HCT116 (cell line): ENCODE measurements around the gene DLG2. TPM values are rescaled to one million over a fixed set of nuclear protein-coding genes. Genes with fewer than 3 reads are reported as not detected.

Experiments used
- ATAC-seq: fragments of 200-7000 bp; cut with Tn5 transposase; 2 replicates; pipeline ENCODE4 v1.9.1; 2020; ENCODE audit warnings: mild to moderate bottlenecking, moderate library complexity
- Bru-seq: library from RNA; stranded (reverse); fragments of 400-500 nt; gene quantifications from one replicate; lab custom pipeline; 2021; lab: Mats Ljungman, UMichigan
- BruChase-seq, 2 experiments: library from RNA; stranded (reverse); fragments of 400-500 nt; gene quantifications; one replicate each; lab custom pipeline; 2021; lab: Mats Ljungman, UMichigan
- BruUV-seq: library from RNA; stranded (reverse); fragments of 400-500 nt; replicated peaks from 2 replicates; lab custom pipeline; 2021; lab: Mats Ljungman, UMichigan
- CTCF ChIA-PET: fragments of 300-600 bp; sonication (Branson Sonifier 250); formaldehyde crosslinking; loops from one replicate; lab custom pipeline; 2021; ENCODE audit warnings: antibody characterized with exemption; lab: Charles Lee
- POLR2A ChIA-PET: fragments of 300-600, 350-600 bp; sonication (Branson Sonifier 250); formaldehyde crosslinking; loops from one replicate; lab custom pipeline; 2021; ENCODE audit warnings: antibody characterized with exemption; lab: Charles Lee
- RAD21 ChIA-PET, 2 experiments: fragments of 300-600 bp; sonication (Branson Sonifier 250); formaldehyde crosslinking; loops; one replicate each; lab custom pipeline; 2023; ENCODE audit warnings: low total read pairs in 2 of 2; ENCODE audit not compliant: uncharacterized antibody in 2 of 2, unreplicated experiment in 2 of 2, low non-redundant PET in 1 of 2; lab: Charles Lee
- DNase-seq: peaks from one replicate; pipeline ENCODE4 v3.0.0-alpha.2; 2010; ENCODE audit warnings: low read depth, low spot score
- H2AFZ ChIP-seq: fragments of 200-600 bp; shearing (Covaris generic), sonication (generic); 2 replicates; pipeline ENCODE4 v1.6.1; 2017; ENCODE audit warnings: low read depth, mixed run types, mixed read lengths, antibody characterized with exemption, low read length; ENCODE audit not compliant: poor library complexity, severe bottlenecking
- H3K27ac ChIP-seq: 2 replicates; pipeline ENCODE4 v1.5.1; 2012; ENCODE audit warnings: low read depth, low read length
- H3K27me3 ChIP-seq: fragments of 200-600 bp; sonication (generic); 2 replicates; pipeline ENCODE4 v1.6.1; 2016; ENCODE audit warnings: mixed run types, low read length, mixed read lengths; ENCODE audit not compliant: insufficient read depth
- H3K36me3 ChIP-seq, 2 experiments: fragments of 200-500 bp in 1 of 2; fragments of 200-600 bp in 1 of 2; sonication (Bioruptor generic) in 1 of 2; sonication (generic) in 1 of 2; 2 replicates each; pipeline versions ENCODE4 v1.5.1 to v1.6.1; 2014 to 2016; ENCODE audit warnings: low read length in 2 of 2, inconsistent platforms in 1 of 2, mixed read lengths in 1 of 2, mixed run types in 1 of 2; ENCODE audit not compliant: insufficient read depth in 2 of 2, control insufficient read depth in 1 of 2
- H3K4me1 ChIP-seq, 2 experiments: fragments of 200-600 bp in 1 of 2; sonication (generic) in 1 of 2; 2 replicates each; pipeline versions ENCODE4 v1.5.1 to v1.6.1; 2012 to 2017; ENCODE audit warnings: low read length in 2 of 2, inconsistent platforms in 1 of 2, mild to moderate bottlenecking in 1 of 2, mixed read lengths in 1 of 2, mixed run types in 1 of 2, moderate library complexity in 1 of 2; ENCODE audit not compliant: insufficient read depth in 2 of 2, control insufficient read depth in 1 of 2
- H3K4me2 ChIP-seq: fragments of 200-600 bp; sonication (generic); 2 replicates; pipeline ENCODE4 v1.6.1; 2017; ENCODE audit warnings: mixed run types, low read length, mixed read lengths
- H3K4me3 ChIP-seq, 2 experiments: fragments of 200-600 bp in 1 of 2; sonication (generic) in 1 of 2; replicated peaks in 1 of 2; 2 replicates each; pipeline ENCODE4 v1.5.1; 2011 to 2016; ENCODE audit warnings: low read length in 2 of 2, control low read depth in 1 of 2, low read depth in 1 of 2, mild to moderate bottlenecking in 1 of 2, mixed read lengths in 1 of 2, mixed run types in 1 of 2
- H3K79me2 ChIP-seq: fragments of 200-600 bp; sonication (generic); 2 replicates; pipeline ENCODE4 v1.6.1; 2017; ENCODE audit warnings: mild to moderate bottlenecking, mixed run types, low read length, moderate library complexity, mixed read lengths; ENCODE audit not compliant: insufficient read depth
- H3K9ac ChIP-seq: fragments of 200-600 bp; sonication (generic); 2 replicates; pipeline ENCODE4 v1.6.1; 2016; ENCODE audit warnings: low read length, mixed read lengths
- H3K9me2 ChIP-seq: fragments of 200-600 bp; sonication (generic), shearing (Covaris generic); 2 replicates; pipeline ENCODE4 v1.6.1; 2017; ENCODE audit warnings: mixed run types, mild to moderate bottlenecking, moderate library complexity; ENCODE audit not compliant: insufficient read depth
- H3K9me3 ChIP-seq, 2 experiments: fragments of 200-500 bp in 1 of 2; fragments of 200-600 bp in 1 of 2; sonication (Bioruptor generic) in 1 of 2; sonication (generic) in 1 of 2; 2 replicates each; pipeline ENCODE4 v1.6.1; 2014 to 2017; ENCODE audit warnings: low read length in 2 of 2, mixed read lengths in 2 of 2, inconsistent platforms in 1 of 2, low read depth in 1 of 2, mild to moderate bottlenecking in 1 of 2, mixed run types in 1 of 2, moderate library complexity in 1 of 2; ENCODE audit not compliant: control insufficient read depth in 1 of 2, insufficient read depth in 1 of 2
- H4K20me1 ChIP-seq: fragments of 200-600 bp; sonication (generic), shearing (Covaris generic); 2 replicates; pipeline ENCODE4 v1.6.1; 2017; ENCODE audit warnings: mixed run types, mild to moderate bottlenecking, moderate library complexity; ENCODE audit not compliant: insufficient read depth
- CEBPB ChIP-seq: IDR thresholded peaks from 2 replicates; pipeline ENCODE4 v1.6.1; 2012; ENCODE audit warnings: low read depth
- EGR1 ChIP-seq: IDR thresholded peaks from 2 replicates; pipeline ENCODE4 v1.6.1; 2012; ENCODE audit warnings: low read depth
- ELF1 ChIP-seq: IDR thresholded peaks from 2 replicates; pipeline ENCODE4 v1.6.1; 2012; ENCODE audit warnings: low read depth, borderline replicate concordance
- EZH2 ChIP-seq: fragments of 200-600 bp; sonication (generic); IDR thresholded peaks from 2 replicates; pipeline ENCODE4 v1.6.1; 2017; ENCODE audit warnings: antibody characterized with exemption, mixed run types
- EZH2phosphoT487 ChIP-seq: fragments of 200-600 bp; IDR thresholded peaks from 2 replicates; pipeline ENCODE4 v1.6.1; 2018; ENCODE audit warnings: antibody characterized with exemption, borderline replicate concordance
- FOSL1 ChIP-seq: IDR thresholded peaks from 2 replicates; pipeline ENCODE4 v1.6.1; 2012; ENCODE audit warnings: low read depth
- JUND ChIP-seq: IDR thresholded peaks from 2 replicates; pipeline ENCODE4 v1.6.1; 2012
- POLR2A ChIP-seq: IDR thresholded peaks from 2 replicates; pipeline ENCODE4 v1.7.0; 2011; ENCODE audit warnings: borderline replicate concordance; ENCODE audit not compliant: insufficient read depth, insufficient read length; ENCODE audit errors: extremely low read depth
- RAD21 ChIP-seq: IDR thresholded peaks from 2 replicates; pipeline ENCODE4 v1.6.1; 2012; ENCODE audit warnings: low read depth, mild to moderate bottlenecking
- SIN3A ChIP-seq: IDR thresholded peaks from 2 replicates; pipeline ENCODE4 v1.6.1; 2012; ENCODE audit warnings: low read depth
- SRF ChIP-seq: IDR thresholded peaks from 2 replicates; pipeline ENCODE4 v1.6.1; 2012; ENCODE audit warnings: low read depth
- TCF7L2 ChIP-seq: IDR thresholded peaks from 2 replicates; pipeline ENCODE4 v1.7.0; 2011; ENCODE audit warnings: borderline replicate concordance, inconsistent platforms; ENCODE audit not compliant: insufficient read depth, insufficient read length; ENCODE audit errors: extremely low read depth
- YY1 ChIP-seq: IDR thresholded peaks from 2 replicates; pipeline ENCODE4 v1.6.1; 2011; ENCODE audit warnings: low read length, low read depth, moderate library complexity, mild to moderate bottlenecking; ENCODE audit not compliant: insufficient replicate concordance; ENCODE audit errors: extremely low read depth
- ZFX ChIP-seq: fragments of 450-650 bp; IDR thresholded peaks from 2 replicates; pipeline ENCODE4 v1.6.1; 2017
- ZNF274 ChIP-seq: fragments of 200-500 bp; sonication (Bioruptor generic); IDR thresholded peaks from 2 replicates; pipeline ENCODE4 v1.6.1; 2014; ENCODE audit warnings: mild to moderate bottlenecking, low read depth, low read length, inconsistent platforms
- intact Hi-C: fragments of 100-400 bp; cut with micrococcal nuclease; formaldehyde crosslinking; loops from 2 replicates; pipeline ENCODE4 v1.10.0; 2022
- long read RNA-seq: library from polyadenylated mRNA; unstranded; transcript quantifications from one replicate; pipeline ENCODE4 v2.0.0, GENCODE V29; 2021; ENCODE audit not compliant: unreplicated experiment
- polyA plus RNA-seq: library from polyadenylated mRNA; unstranded; fragments of >200 nt; gene quantifications from 2 replicates; pipeline ENCODE4 v1.2.1, GENCODE V29; 2012; ENCODE audit warnings: missing spikeins
- total RNA-seq: library from RNA; stranded (reverse); gene quantifications from one replicate; pipeline ENCODE4 v1.2.1, GENCODE V29; 2021; ENCODE audit not compliant: unreplicated experiment
- TF ChIP-seq, protein P1 (sequence below): IDR thresholded peaks from 2 replicates; pipeline ENCODE4 v1.6.1; 2012
- TF ChIP-seq, protein P2 (sequence below), 3 experiments: fragments of 200-600 bp in 1 of 3; sonication (generic) in 1 of 3; IDR thresholded peaks in 2 of 3; conservative IDR thresholded peaks in 1 of 3; 2 replicates each; pipeline ENCODE4 v1.5.1; 2012 to 2017; ENCODE audit warnings: low read depth in 2 of 3, low read length in 2 of 3, antibody characterized with exemption in 1 of 3, borderline replicate concordance in 1 of 3, control low read depth in 1 of 3, mild to moderate bottlenecking in 1 of 3, mixed read lengths in 1 of 3, mixed run types in 1 of 3, moderate library complexity in 1 of 3; ENCODE audit not compliant: insufficient read depth in 1 of 3
- TF ChIP-seq, protein P3 (sequence below): IDR thresholded peaks from 2 replicates; pipeline ENCODE4 v1.6.1; 2012; ENCODE audit warnings: low read depth

Gene DLG2
- total RNA-seq (2.4 TPM), Bru-seq, nascent RNA (percentile 22 among the genes with signal in this experiment), BruChase-seq, experiment 1, labeled RNA remaining after a 6-hour chase (percentile 28 among the genes with signal in this experiment), BruChase-seq, experiment 2, labeled RNA remaining after a 2-hour chase (percentile 33 among the genes with signal in this experiment)
- 0.39 and 0.47 TPM in 2 replicates for polyA plus RNA-seq
- long read RNA-seq, partial matches to known transcripts = 1 of 3 reads
- long read RNA-seq, other reads (novel, unspliced or antisense) = 2 of 3 reads

DNA sequence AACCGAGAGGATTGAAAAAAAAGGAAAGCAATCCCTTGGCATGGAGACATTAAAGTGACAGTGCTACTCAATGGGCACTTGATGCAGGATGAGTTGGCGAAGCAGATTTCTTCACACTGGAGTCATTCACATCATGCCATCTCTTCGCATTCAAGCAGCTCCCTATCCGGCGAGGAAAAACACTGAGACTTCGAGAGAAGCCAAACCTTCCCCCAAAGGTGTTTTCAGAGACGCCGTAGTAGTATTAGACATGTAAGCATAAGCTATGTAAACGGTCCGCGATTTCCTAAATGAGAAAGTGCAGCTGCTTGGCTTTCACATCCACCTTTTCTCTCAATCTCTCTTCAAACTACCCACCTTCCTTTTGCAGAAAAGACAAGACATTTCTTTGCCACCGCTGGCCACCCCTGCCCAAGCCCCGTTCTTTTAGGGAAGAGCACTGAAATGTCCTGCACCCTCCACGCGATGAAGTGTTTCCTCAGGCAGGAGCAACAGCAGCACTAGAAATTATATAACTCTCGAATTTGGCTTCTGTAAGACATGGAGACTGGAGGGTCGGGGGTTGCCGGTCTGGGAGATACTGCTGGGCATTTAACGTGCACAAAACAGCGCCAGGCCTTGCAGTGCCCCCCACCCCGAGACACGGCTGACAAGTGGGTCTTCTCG, at the start of gene DLG2:
Gene DLG2 (minus strand): TSS at position 13 of the 666 bp plus-strand sequence.
- ChIA-PET CTCF (no interaction called here), POLR2A (interaction anchor here (0.7 to 1.7 kb wide), 5 partner anchors 12 to 673 kb away, joined by 3 to 5 read pairs (median 4); partner anchors contain the start of gene TMEM126A), RAD21 (interaction anchor here in 1 of 2 experiments (1.0 kb wide), 1 partner anchor 21 kb away, joined by 3 read pairs; no protein-coding TSS in a partner anchor)
- H3K27ac ChIP-seq = peak within 1 kb of the TSS; percentile 47
- DNase-seq (no peak), ATAC-seq (peak; percentile 8)
- H3K79me2 ChIP-seq = peaks cover 41% of the 10 kb centered on the region
- peaks cover 6 to 19% of the 10 kb centered on the region in 2 experiments; a peak in 3 of 4 replicates for H3K4me1 ChIP-seq
- TF ChIP-seq ELF1 (no peak), ZFX (no peak), EGR1 (no peak), ZNF274 (no peak), EZH2phosphoT487 (no peak), CEBPB (no peak), POLR2A (no peak), RAD21 (no peak), YY1 (no peak), SRF (no peak), FOSL1 (no peak), TCF7L2 (no peak), JUND (no peak), SIN3A (no peak), EZH2 (no peak)
- TF ChIP-seq, protein P1, sequence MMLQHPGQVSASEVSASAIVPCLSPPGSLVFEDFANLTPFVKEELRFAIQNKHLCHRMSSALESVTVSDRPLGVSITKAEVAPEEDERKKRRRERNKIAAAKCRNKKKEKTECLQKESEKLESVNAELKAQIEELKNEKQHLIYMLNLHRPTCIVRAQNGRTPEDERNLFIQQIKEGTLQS = no peak
- TF ChIP-seq, protein P2, sequence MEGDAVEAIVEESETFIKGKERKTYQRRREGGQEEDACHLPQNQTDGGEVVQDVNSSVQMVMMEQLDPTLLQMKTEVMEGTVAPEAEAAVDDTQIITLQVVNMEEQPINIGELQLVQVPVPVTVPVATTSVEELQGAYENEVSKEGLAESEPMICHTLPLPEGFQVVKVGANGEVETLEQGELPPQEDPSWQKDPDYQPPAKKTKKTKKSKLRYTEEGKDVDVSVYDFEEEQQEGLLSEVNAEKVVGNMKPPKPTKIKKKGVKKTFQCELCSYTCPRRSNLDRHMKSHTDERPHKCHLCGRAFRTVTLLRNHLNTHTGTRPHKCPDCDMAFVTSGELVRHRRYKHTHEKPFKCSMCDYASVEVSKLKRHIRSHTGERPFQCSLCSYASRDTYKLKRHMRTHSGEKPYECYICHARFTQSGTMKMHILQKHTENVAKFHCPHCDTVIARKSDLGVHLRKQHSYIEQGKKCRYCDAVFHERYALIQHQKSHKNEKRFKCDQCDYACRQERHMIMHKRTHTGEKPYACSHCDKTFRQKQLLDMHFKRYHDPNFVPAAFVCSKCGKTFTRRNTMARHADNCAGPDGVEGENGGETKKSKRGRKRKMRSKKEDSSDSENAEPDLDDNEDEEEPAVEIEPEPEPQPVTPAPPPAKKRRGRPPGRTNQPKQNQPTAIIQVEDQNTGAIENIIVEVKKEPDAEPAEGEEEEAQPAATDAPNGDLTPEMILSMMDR (IDR thresholded peaks at IDR 0.05 in 2 of 3, conservative IDR thresholded peaks at IDR 0.05 in 1 of 3; ENCODE audit: borderline replicate concordance in 1 of 3, insufficient read depth in 1 of 3, low read depth in 2 of 3, low read length in 2 of 3) = no peak
- TF ChIP-seq, protein P3, sequence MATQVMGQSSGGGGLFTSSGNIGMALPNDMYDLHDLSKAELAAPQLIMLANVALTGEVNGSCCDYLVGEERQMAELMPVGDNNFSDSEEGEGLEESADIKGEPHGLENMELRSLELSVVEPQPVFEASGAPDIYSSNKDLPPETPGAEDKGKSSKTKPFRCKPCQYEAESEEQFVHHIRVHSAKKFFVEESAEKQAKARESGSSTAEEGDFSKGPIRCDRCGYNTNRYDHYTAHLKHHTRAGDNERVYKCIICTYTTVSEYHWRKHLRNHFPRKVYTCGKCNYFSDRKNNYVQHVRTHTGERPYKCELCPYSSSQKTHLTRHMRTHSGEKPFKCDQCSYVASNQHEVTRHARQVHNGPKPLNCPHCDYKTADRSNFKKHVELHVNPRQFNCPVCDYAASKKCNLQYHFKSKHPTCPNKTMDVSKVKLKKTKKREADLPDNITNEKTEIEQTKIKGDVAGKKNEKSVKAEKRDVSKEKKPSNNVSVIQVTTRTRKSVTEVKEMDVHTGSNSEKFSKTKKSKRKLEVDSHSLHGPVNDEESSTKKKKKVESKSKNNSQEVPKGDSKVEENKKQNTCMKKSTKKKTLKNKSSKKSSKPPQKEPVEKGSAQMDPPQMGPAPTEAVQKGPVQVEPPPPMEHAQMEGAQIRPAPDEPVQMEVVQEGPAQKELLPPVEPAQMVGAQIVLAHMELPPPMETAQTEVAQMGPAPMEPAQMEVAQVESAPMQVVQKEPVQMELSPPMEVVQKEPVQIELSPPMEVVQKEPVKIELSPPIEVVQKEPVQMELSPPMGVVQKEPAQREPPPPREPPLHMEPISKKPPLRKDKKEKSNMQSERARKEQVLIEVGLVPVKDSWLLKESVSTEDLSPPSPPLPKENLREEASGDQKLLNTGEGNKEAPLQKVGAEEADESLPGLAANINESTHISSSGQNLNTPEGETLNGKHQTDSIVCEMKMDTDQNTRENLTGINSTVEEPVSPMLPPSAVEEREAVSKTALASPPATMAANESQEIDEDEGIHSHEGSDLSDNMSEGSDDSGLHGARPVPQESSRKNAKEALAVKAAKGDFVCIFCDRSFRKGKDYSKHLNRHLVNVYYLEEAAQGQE = no peak
- H3K9me2 ChIP-seq = no peaks in the 10 kb centered on the region
- H4K20me1 ChIP-seq = no peaks in the 10 kb centered on the region
- peaks cover 2 to 6% of the 10 kb centered on the region in 2 experiments; a peak in 1 of 4 replicates for H3K36me3 ChIP-seq
- peak within 1 kb of the TSS; percentile 79 to 95 for H3K4me3 ChIP-seq
- no TSS peak for BruUV-seq
- peak within 1 kb of the TSS; percentile 71 for H3K9ac ChIP-seq
- H2AFZ ChIP-seq = peak within 1 kb of the TSS; percentile 10
- H3K9me3 ChIP-seq = no peaks in the 10 kb centered on the region
- peak within 1 kb of the TSS; percentile 93 for H3K4me2 ChIP-seq
- intact Hi-C loops = no loop called here
- no peaks in the 10 kb centered on the region for H3K27me3 ChIP-seq
